Choroid plexus epithelial cell (primary cell): ENCODE measurements around the gene PCDHGA6.

ENCODE experiments used
- DNase-seq: peaks from one replicate; pipeline ENCODE4 v3.0.0-alpha.2; 2010; ENCODE audit warnings: low read depth
- H3K4me3 ChIP-seq: 2 replicates; pipeline ENCODE4 v1.5.1; 2011; ENCODE audit warnings: low read depth, mild to moderate bottlenecking, control low read depth, low read length, moderate library complexity
- TF ChIP-seq, protein P1 (sequence below): conservative IDR thresholded peaks from 2 replicates; pipeline ENCODE4 v1.5.1; 2011; ENCODE audit warnings: low read depth, mild to moderate bottlenecking, control low read depth, inconsistent platforms, low read length, moderate library complexity

PCDHGA6 gene

DNA sequence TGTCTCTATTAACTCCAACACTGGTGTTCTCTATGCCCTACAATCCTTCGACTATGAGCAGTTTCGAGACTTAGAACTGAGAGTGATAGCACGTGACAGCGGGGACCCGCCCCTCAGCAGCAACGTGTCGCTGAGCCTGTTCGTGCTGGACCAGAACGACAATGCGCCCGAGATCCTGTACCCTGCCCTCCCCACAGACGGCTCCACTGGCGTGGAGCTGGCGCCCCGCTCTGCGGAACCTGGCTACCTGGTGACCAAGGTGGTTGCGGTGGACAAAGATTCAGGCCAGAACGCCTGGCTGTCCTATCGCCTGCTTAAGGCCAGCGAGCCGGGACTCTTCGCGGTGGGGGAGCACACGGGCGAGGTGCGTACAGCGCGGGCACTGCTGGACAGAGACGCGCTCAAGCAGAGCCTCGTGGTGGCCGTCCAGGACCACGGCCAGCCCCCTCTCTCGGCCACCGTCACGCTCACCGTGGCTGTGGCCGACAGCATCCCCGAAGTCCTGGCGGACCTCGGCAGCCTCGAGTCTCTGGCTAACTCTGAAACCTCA lies 49.1 kb downstream of the PCDHGA6 start:
- no peak overlapping the region for H3K4me3 ChIP-seq

DNA sequence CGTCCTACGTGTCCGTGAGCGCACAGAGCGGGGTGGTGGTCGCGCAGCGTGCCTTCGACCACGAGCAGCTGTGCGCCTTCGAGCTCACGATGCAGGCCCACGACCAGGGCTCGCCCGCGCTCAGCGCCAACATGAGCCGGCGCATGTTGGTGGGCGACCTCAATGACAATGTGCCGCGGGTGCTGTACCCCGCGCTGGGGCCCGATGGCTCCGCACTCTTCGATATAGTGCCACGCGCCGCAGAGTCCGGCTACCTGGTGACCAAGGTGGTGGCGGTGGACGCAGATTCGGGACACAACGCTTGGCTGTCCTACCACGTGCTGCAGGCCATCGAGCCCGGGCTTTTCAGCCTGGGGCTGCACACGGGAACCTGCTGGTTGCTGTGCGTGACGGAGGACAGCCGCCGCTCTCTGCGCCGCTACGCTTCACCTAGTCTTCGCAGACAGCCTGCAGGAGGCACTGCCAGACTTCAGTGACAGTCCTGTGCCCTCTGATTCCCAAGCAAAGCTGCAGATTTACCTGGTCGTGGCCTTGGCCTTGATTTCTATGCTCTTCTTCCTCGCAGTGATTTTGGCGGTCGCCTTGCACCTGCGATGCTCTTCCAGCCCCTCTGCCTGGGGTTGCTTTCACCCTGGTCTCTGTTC lies 54.2 kb downstream of the PCDHGA6 start:
- no peak overlapping the region for H3K4me3 ChIP-seq
- no peak for DNase-seq
- TF ChIP-seq, protein P1, sequence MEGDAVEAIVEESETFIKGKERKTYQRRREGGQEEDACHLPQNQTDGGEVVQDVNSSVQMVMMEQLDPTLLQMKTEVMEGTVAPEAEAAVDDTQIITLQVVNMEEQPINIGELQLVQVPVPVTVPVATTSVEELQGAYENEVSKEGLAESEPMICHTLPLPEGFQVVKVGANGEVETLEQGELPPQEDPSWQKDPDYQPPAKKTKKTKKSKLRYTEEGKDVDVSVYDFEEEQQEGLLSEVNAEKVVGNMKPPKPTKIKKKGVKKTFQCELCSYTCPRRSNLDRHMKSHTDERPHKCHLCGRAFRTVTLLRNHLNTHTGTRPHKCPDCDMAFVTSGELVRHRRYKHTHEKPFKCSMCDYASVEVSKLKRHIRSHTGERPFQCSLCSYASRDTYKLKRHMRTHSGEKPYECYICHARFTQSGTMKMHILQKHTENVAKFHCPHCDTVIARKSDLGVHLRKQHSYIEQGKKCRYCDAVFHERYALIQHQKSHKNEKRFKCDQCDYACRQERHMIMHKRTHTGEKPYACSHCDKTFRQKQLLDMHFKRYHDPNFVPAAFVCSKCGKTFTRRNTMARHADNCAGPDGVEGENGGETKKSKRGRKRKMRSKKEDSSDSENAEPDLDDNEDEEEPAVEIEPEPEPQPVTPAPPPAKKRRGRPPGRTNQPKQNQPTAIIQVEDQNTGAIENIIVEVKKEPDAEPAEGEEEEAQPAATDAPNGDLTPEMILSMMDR = no peak

More for the DNA sequence above, 49.1 kb downstream of the PCDHGA6 start:
- no peak for DNase-seq
- TF ChIP-seq, protein P1 = no peak
